Kidney glomerular epithelial cell (primary cell): ENCODE data around the gene EFEMP1.

Experiments
- DNase-seq: peaks from one replicate; lab custom pipeline; 2025; lab: John Stamatoyannopoulos, UW

Gene EFEMP1, protein sequence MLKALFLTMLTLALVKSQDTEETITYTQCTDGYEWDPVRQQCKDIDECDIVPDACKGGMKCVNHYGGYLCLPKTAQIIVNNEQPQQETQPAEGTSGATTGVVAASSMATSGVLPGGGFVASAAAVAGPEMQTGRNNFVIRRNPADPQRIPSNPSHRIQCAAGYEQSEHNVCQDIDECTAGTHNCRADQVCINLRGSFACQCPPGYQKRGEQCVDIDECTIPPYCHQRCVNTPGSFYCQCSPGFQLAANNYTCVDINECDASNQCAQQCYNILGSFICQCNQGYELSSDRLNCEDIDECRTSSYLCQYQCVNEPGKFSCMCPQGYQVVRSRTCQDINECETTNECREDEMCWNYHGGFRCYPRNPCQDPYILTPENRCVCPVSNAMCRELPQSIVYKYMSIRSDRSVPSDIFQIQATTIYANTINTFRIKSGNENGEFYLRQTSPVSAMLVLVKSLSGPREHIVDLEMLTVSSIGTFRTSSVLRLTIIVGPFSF

DNA sequence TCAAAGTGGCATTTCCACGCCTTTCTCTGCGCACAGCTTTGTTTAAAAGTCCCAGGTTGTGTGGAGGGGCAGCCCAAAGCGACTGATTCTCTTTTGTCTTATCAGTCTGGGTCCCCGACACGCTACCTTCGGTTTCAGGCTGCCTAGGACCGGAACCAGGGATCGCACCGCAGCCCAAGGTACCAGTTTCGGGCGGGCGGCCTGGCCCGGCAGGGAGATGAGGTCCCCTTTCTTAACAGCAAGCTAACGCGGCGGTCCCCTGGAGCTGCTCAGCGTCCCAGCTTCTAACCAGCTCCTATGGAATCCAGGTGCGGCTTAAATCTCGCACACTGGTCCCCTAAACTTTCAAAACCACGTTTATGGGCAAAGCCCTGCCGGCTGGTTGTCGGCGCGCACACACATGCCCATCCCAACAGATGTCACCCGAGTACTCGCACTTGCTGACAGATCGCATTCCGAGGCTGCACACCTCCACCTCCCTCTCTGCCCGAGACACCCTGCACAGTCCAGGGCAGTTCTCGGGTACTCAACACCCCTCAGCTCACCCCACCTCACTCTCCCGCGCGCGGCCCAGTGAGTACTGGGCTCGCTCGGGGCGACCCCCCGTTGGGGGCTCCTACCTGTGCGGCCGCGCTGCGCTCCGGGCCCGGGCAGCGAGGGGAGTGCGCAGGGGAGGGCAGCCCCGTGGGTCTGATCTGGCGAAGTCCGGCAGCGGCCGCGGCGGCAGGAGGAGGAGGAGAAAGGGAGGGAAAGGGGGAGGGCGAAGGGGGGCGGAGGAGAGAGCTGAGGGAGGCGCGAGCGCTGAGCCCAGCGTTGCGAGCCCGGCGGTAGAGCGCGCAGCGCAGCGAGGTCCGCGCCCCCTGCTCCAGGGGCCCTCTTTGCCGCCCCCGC, at the start of gene EFEMP1:
TSS of gene EFEMP1 (minus strand) at position 692 of the 891 bp plus-strand sequence. CDS start 1,342 bp downstream, outside the sequence.
- no peak for DNase-seq

DNA sequence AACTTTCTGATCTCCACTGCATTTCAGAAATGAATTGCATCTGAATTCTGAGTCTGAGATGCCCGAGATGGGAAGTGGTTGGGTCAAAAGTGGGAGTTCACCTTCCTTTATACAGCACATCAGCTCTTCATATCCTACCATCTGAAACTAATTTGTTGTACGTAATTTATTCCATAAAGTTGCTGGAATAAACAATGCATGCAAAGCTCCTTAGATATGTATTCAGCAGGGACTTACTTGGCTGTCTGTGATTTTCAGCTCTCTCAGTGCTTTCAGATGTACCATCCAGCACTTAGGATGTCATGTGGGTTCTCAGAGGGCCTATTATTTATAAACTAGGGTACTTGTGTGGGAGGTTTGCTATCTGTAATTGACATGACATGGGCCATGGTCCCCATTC, 46.9 kb upstream of the EFEMP1 start:
- DNase-seq, result no peak

DNA sequence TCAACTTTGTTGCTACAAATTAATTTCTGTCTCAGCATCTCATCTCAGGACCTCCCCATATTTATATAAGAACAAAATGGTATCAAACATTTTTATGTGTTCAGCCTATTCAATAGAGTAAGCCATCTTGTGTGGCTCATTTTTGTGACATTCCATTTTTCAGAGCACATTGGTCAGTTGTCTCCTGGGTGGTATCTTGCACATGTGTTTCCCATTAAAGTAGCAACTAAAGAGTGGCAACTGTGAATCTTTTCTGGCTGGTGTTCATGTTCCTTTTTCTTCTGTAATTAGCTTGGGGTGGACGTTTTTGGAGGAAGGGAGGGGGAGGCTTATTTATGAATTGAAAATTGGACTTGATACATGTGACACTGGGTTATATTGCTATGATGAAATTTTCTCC, 45.4 kb upstream of the EFEMP1 start:
- DNase-seq, result no peak

DNA sequence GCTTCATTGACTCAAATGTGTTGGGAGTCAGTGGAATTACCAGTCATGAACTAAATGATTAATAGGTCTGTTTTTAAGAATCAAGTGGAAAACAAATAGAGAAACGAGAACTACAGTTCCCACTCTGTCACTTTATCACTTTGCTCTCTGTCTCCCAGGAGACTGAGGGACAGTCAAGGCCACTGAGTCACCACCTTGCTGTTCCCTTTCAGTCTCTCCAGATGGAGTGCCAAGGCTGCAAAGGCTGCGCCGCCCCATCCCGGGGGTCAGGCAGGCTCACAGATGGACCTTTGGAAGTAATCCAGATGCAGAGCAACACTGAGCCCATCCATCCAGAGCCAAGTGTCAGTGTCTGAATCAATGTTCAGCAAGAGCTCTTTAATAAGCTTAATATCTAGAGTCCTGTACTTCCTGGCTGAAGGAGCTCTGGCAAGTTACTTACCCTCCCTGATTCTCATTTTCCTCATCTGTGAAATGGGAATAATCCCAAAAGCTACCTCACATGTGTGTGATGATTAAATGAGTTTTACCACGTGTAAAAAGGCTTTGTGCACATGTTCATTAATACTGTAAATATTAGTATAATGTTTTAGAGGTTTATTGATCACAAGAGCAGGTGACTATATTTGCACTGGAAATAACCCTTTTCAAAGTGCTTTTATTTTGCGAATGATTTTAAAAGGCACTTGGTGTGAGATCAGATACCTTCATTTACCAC, 43.0 kb upstream of the EFEMP1 start:
- no peak for DNase-seq

DNA sequence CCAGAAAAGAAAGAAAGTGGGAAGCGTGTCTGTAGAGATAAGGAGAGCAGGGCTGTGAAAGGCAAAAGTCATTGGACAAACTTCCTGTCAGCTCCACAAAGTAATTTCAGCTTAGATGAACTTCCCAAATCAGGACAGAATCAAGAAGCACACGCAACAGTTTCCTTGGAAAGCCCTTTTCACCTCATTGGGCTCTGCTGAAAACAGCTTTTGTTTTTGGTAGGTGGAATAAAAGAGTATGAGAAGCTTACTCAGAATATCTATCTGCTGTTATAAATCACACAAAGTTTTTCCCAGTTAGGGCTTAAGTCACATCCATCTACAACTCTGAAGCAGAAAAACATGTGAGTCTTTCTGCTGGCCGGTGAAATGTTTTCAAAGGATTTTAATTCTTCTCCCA, 42.4 kb upstream of the EFEMP1 start:
- no peak for DNase-seq

DNA sequence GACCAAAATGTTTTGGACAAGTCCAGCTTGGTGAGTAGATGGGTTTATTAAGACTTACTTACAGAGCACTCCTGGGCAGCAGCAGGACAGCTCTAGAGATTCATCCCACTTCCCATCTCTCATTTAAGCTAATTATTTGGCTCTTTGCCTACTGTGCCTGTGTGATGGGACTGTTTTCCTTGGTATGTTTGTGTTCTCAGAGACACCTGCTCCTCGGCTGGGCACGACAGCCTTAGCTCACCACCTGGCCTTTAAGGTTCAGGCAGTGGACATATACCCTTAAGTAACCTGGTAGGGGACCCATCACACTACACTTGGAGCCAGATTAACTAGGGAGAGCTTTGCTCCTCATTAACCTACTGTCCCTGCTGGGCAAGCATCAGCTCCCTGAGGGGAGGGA, 41.7 kb upstream of the EFEMP1 start:
- no peak for DNase-seq

DNA sequence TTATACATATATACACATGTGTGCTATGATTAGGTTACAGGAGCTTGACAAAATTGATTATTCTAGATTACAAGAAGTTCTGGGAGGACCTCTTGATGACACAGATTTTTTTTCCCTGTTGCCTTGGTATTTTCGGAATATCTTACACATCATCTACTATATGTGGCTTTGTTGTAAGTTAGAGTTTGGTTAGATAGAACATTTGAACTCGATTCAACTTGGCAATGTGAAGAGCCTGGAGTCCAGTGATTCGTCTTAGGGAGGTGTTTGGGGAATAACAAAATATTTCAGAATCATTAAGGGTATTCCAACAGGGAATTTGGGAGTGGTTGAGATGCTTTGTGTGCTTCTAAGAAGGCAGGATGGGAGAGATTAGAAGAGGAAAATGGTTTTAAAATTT, 39.3 kb upstream of the EFEMP1 start:
- no peak for DNase-seq

DNA sequence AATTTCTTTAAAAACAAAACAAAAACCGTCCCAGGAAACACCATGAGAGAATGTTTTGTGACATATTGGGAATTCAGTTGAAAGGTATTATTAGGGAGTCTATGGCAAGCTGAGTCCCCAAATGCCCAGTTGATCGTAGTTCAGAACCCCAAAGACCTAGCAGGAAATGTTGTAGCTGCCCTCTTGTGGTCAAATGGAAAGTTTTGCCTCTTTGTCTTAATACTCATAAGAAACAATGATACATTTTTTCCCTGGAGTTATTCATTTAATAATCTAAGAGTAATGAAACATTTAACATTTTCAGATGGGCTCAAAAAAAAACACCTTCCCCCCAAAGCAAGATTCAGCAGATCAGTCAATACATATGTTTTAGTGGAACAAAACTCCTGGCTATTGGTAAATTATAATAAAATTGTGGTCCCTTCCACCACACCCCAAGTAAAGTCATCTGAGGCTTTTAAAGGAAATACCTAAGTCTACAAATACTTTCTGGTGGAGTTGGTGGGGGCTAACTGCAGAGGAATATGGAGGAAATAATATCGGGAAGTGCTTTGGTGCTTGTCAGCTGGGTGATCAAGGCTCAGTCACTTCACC, 37.8 kb upstream of the EFEMP1 start:
- DNase-seq, result peak; percentile 20

DNA sequence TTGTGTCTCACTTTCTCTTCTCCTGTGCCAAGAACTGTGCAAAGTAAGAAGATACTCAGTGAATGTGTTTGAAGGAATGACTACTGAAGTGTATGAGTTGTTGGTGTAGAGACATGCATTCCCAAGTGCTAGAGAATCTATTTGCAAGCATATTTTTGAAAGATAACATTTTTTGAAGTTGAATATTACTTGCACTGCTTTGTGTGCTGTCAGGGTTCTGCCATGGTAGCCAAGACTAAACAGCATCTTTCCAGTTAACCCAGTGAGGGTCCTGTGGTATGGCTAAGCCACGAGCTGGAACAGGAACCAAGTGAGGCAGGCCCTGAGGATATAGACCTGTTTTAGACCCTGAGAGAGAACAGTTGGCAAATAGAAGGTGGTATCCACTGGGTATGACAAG, 35.2 kb upstream of the EFEMP1 start:
- DNase-seq, result no peak

DNA sequence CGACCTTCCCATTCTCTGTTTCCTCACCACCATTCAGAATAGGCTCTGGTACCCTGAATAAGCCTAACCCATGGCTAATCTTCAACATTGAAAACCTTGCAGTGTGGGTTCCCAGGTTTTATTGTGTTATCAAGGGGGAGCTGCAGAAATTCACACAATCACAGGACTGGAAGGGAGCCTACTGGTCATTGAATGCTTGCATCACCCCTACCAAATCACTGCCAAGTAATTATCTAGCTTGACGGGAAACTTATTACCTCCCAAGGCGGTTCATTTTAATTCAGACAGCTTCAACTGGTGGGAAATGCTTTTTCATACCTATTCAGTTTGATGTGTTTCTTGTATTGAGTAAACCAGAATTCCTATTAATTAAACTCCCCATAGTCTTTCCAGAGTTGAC, 33.6 kb upstream of the EFEMP1 start:
- DNase-seq, result no peak

DNA sequence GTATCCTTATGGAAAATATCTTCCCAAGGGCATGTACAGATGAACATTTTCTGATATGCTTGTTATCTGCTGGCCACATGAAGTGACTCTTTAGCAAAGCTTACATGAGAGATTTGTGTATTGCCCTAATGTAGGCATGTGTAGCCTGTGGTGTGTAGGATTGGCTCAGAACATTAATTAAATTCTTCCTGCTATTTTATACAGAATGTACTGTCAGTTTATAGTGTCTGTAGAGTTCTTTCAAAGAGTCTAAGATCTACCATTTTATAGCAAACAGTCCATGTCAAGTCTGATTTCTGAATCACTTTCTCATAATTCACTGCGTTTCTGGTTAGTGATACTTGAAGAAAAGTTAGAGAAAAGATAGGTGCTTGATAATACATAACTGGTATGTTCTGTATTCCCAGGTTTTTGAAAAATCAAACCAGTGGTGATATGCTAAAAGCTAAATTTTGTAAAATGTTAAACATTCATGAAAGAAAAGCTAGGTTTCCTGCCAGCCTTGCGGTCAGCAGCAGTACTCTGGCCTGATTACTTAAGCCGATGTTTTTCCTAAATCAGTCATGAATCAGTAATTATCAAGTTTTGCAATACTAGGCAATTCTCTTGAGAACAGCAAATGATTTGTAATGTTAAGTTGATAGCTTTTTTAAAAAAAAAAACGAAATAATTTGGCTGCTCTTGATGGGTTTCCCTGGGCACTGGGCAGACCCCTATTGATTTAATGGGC, 30.9 kb upstream of the EFEMP1 start:
- no peak for DNase-seq

DNA sequence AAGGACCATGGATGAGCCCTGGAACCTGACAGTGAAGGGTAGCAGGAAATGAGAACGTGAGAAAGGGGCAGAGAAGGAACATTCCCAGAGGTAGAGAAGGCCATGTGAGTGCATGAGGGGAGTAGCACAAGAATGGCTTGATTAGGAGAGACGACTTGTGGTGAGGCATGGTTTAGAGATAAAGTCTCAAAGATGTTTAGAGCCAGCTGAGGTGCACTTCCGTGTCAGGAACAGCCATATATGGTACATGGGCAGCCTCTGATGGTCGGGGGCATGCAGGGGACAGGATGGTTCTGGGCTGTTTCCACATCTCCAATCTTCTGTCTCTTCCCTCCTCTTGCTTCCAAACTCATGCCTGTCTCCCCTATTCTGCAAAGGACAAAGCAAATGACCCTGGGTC, 28.8 kb upstream of the EFEMP1 start:
- no peak for DNase-seq

DNA sequence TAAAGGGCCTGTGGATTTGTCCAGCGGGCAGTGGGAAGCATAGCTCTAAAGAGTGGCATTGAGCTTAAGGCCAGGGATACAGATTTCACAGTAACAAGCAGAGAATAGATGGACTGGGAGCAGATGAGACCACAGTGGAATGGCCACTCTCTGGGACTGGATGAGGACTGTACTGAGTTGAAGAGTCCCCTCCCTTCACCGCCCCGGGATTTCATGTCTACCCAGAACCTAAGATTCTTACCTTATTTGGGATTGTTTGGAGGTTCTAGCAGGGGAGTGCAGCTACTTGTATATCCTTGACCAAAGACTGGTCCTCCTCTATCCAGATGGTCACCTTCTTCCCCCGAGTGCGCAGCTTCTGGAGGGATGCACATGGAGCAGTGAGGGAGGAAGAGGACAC, 28.0 kb upstream of the EFEMP1 start:
- DNase-seq, result no peak

DNA sequence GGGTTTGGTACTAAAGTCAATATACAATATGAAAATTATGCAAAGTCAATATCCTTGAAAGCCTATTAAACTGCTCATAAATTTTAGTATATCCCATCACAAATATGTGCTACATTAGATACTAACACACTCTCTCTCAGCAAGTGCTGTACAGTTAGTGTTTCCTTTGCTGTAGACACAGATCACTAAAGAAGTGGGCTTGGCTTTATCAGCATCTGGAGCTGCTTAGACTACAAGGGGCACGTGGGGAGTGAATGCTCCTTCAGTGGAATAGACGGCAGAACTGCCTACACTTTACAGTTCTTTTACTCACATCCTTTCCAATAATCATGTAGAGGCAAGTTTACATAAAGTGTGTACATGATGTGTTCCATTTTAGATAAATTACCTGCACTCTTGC, 26.0 kb upstream of the EFEMP1 start:
- no peak for DNase-seq

DNA sequence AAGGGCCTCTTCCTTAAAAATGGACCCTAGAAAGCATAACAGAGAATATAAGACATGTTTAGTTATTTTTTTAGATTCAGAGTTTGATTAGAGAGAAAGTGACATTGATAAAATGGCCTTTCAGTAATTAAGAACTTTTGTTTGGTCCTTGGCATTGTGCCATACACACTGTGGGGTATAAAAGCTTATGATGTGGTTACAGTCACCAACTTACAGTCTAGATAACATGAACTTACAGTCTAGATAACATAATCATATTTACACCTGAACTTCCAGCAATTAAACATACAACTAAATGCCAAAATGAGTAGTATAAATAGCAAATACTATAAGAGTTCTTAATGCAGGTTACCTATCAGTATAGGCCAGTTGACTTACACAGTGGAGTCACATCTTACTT, 25.6 kb upstream of the EFEMP1 start:
- DNase-seq, result no peak

DNA sequence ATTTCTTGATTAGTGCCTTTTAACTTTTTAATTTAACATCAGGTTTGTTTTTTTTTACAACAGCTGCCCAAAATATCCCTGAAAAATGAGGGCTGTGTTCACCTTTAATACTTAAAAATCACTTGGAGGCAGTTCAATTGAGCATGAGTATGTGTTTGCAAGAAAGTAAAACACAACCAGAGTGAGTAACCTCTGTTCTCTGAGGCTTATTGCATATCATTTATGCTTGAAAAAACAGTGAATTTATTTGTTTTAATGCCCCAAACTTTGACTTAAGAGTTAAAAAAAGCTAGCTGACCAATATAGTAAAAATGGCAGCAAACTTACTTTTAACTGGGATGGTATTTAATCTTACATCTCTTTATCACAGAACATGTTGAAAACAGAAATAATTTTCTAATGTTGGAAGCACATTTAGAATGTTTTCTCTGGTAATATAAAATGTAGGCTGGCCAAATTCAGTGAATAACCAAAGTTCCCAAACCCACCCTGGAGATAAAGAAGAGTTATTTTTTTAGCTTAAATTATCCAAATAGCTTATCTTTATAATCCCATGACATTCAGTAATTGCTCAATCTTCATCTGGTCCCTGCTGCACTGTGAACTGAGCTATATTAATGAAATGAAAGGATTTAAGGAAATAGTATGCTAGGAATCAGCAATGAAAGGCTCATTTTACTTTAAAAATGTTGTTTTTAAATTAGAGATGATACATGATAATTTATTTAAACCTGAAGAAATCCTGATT, 24.8 kb upstream of the EFEMP1 start:
- no peak for DNase-seq

DNA sequence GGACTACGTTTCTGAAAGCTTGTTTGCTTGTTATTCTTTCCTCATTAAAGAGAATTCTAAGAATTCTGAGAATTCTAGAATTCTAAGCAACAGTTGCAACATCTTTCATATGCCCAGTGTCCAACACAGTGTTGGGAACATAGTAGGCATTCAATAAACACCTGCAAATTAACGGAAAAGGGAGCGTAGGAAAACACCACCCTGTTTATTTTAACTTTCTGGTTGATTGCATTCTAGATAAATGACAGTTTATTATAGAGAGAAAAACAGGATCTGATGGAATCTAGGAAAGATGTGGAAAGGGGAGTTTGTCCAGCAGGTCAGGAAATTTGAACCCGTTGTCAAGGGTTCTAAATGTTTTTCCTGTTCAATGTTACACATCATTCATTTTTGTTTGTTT, 24.2 kb upstream of the EFEMP1 start:
- no peak for DNase-seq

DNA sequence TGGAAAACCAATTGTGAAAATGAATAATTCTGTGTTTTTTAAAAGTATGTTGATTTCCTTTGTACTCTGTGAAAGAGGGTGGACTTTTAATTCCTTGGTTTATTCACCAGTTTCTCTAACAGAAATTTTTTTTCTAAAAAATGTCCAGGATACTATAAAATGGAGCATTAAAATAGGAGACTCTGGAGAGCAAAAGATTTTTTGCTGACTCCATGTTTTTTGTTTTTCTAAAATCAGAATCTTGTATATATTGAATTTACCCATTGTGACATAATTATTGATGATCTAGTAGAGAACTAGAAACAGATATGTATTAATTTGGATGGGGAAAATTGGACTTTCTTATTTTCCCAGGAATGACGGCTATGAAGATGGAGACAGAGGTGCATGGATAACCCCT, 23.2 kb upstream of the EFEMP1 start:
- DNase-seq, result no peak

DNA sequence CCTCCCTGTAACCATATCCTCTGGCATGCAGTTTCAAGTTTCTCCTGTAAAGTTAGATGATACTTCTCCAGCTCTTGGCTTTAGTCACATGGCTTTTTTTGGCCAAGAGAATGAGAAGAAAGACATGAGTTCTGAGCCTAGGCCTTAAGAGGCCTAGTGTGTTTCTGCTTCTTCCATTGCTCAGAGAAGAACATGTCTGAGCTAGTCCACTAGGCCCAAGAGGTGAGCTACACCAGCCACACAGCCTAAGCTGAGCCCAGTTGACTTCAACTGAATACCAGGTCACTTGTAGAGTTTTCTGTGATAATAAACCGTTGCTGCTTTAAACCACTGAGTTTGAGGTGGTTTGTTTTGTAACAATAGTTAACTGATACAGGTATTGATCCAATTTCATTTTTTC, 19.9 kb upstream of the EFEMP1 start:
- no peak for DNase-seq

DNA sequence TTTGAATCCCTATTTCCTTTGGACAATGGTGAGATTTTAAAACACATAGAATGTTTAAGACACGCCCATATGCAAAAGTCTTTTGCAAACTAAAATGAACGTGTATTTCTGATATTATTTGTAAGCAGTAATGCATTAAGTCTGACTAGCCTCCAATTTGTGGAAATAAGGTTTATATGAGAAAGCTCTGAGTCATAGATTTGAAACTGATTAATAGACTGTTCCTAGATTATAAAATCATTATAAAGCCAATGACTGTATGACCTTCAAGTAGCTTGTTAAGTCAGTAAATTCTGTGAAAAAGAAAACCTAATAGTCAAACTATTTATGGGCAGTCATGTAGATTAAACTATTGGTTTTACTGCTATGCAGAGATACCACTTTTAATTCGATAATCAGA, 12.8 kb upstream of the EFEMP1 start:
- no peak for DNase-seq

DNA sequence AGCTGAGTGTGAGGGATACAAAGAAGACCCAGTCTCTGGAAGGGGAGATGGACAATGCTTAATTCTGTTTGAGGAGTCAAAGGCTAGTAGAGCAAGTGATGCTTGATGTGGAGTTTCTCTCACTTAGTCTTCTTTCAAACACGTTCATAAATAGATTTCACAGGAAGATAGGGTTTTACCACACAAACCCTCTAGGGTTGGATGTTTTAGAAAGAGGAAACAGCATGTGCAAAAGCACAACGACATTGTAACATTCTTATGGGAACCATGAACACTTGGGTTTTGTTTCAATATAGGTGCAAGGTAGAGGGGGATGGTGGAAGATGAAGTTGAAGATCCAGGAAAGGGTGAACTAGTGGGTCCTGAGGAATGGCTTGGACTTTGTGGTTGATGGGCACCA, 10.8 kb upstream of the EFEMP1 start:
- no peak for DNase-seq
